Activated CD4-positive, alpha-beta memory T cell treated with anti-CD3 and anti-CD28 coated beads, Interleukin-2, amount 10 ng/mL, durations not matched to agents 7 days and 5 days (primary cell): ENCODE measurements around the gene HSPB3. TPM values are rescaled to one million over a fixed set of nuclear protein-coding genes. Genes with fewer than 3 reads are reported as not detected.

ENCODE experiments used
- CTCF ChIA-PET: fragments of 350-600 bp; sonication (Branson Sonifier 250); formaldehyde crosslinking; loops from one replicate; lab custom pipeline; 2021; ENCODE audit warnings: antibody characterized with exemption, inconsistent platforms; lab: Charles Lee
- POLR2A ChIA-PET: fragments of 350-600 bp; sonication (Branson Sonifier 250); formaldehyde crosslinking; loops from one replicate; lab custom pipeline; 2021; ENCODE audit warnings: antibody characterized with exemption; lab: Charles Lee
- DNase-seq: peaks from one replicate; pipeline ENCODE4 v3.0.0-alpha.2; 2020
- H3K27ac Mint-ChIP-seq: one replicate; pipeline ENCODE4 v1.8.0; 2021; ENCODE audit warnings: mild to moderate bottlenecking, mixed read lengths
- H3K27me3 Mint-ChIP-seq: one replicate; pipeline ENCODE4 v1.8.0; 2021; ENCODE audit warnings: mixed read lengths
- H3K36me3 Mint-ChIP-seq: one replicate; pipeline ENCODE4 v1.8.0; 2021; ENCODE audit warnings: low read depth, mixed read lengths
- H3K4me1 Mint-ChIP-seq: one replicate; pipeline ENCODE4 v1.8.0; 2021; ENCODE audit warnings: mixed read lengths
- H3K4me3 Mint-ChIP-seq: one replicate; pipeline ENCODE4 v1.8.0; 2021; ENCODE audit warnings: mild to moderate bottlenecking, mixed read lengths
- H3K9me3 Mint-ChIP-seq: one replicate; pipeline ENCODE4 v1.8.0; 2021; ENCODE audit warnings: mixed read lengths
- total RNA-seq, 2 experiments: library from RNA; stranded (reverse); gene quantifications; one replicate each; pipeline ENCODE4 v1.2.3, GENCODE V29; 2021

Gene HSPB3
- total RNA-seq, 2 experiments from 2014 or later = not detected

DNA sequence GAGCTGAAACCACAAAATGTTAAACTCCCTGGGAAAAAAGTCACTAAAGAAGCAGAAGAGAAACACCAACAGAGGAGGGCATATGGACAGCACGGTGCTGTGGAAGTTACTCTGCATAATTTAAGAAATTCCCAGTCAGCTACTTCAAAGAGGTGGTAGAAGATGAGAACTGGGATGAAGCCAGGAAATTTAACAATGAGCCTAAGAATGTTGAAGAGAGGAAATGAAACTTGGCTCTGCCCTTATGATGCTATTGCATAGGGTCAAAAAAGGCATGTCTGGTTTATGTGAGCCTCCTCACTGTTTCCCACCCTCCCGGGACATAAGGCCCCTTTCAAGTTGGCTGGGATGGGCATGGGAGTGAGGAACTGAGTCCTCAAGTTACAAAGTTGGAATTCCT, 36.7 kb downstream of the HSPB3 start:
- DNase-seq = no peak
- POLR2A ChIA-PET = no interaction called here
- Mint-ChIP-seq H3K4me1 (no peaks in the 10 kb centered on the region), H3K27ac (no peak overlapping the region), H3K27me3 (peaks cover 9% of the 10 kb centered on the region), H3K9me3 (no peaks in the 10 kb centered on the region), H3K36me3 (no peaks in the 10 kb centered on the region), H3K4me3 (no peak overlapping the region)
- CTCF ChIA-PET = no interaction called here

DNA sequence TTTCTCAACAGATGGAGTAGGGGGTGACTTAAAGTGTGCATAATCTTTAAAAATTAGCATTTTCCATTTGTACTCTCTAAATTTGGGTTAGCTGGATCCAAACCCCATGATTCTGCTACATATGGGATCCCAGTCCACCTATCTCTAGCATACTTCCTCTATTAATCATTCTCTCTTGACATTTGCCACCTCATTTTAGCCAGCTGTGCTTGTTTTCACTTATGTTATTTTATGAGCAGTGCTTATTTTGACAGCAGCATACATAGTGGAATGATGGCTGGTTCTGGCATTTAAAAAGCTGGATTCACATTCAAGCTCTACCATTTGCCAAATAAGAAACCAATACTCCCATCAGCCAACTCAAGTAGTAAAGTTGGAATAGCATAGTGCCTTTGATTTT, 39.5 kb downstream of the HSPB3 start:
- Mint-ChIP-seq H3K9me3 (peaks cover 8% of the 10 kb centered on the region), H3K27ac (no peak overlapping the region), H3K36me3 (no peaks in the 10 kb centered on the region), H3K4me3 (no peak overlapping the region), H3K27me3 (peaks cover 18% of the 10 kb centered on the region), H3K4me1 (no peaks in the 10 kb centered on the region)
- ChIA-PET CTCF (no interaction called here), POLR2A (no interaction called here)
- no peak for DNase-seq

Other genes starting within 250 kb of the HSPB3 start
- gene ARL15, start 145.1 kb upstream of the HSPB3 start, total RNA-seq = 10 to 100 TPM; 13.5 to 13.8 TPM
- gene SNX18, start 62.1 kb downstream of the HSPB3 start, total RNA-seq = 10 to 100 TPM; 38.9 to 39.6 TPM